A673 (cell line): ENCODE measurements around the gene MORC1.

Experiments used
- EZH2 ChIP-seq: fragments of 200-600 bp; sonication (generic); IDR thresholded peaks from 2 replicates; pipeline ENCODE4 v1.6.1; 2017; ENCODE audit warnings: borderline replicate concordance, low read depth, mild to moderate bottlenecking, mixed read lengths, antibody characterized with exemption, low read length; ENCODE audit not compliant: poor library complexity, severe bottlenecking
- TF ChIP-seq, protein P1 (sequence below): fragments of 300-800, 200-600 bp; sonication (generic); conservative IDR thresholded peaks from 2 replicates; pipeline ENCODE4 v1.5.1; 2017; ENCODE audit warnings: low read depth, mild to moderate bottlenecking, antibody characterized with exemption, low read length, moderate library complexity, mixed read lengths

DNA sequence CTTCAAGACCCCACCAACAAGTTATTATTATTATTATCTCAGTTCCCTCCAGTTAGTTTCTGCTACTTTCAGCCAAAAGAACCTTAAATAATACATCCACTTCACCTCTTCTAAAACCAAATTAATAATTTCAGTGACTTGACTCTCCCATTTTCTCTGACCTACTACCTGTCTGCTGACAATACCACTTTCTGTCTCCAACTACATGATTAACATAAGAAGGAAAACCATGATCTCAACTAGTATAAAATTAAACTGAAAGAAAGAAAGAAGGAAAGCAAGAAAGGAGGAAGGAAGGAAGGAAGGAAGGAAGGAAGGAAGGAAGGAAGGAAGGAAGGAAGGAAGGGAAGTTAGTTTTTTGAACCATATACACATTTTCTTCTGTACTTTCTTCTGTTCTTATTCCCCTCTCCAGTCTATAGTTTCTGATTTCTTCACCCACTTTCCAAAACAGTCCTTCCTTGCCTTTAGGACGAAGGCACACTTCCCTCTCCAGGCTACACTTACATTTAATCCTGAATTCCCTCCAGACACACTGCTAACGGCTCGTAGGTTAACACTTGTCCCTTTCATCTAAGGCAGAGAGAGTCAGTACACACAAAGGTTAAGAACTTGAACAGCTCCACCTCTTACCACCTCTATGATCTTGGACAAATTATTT lies 84.8 kb downstream of the MORC1 start:
- TF ChIP-seq, protein P1, sequence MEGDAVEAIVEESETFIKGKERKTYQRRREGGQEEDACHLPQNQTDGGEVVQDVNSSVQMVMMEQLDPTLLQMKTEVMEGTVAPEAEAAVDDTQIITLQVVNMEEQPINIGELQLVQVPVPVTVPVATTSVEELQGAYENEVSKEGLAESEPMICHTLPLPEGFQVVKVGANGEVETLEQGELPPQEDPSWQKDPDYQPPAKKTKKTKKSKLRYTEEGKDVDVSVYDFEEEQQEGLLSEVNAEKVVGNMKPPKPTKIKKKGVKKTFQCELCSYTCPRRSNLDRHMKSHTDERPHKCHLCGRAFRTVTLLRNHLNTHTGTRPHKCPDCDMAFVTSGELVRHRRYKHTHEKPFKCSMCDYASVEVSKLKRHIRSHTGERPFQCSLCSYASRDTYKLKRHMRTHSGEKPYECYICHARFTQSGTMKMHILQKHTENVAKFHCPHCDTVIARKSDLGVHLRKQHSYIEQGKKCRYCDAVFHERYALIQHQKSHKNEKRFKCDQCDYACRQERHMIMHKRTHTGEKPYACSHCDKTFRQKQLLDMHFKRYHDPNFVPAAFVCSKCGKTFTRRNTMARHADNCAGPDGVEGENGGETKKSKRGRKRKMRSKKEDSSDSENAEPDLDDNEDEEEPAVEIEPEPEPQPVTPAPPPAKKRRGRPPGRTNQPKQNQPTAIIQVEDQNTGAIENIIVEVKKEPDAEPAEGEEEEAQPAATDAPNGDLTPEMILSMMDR, result no peak
- no peak for TF ChIP-seq EZH2
